Lung (tissue), 12 donors: ENCODE measurements around the gene PARD3B. TPM values are rescaled to one million over a fixed set of nuclear protein-coding genes. Genes with fewer than 3 reads are reported as not detected.

Experiments used
- ATAC-seq: fragments of 200-7000 bp; cut with Tn5 transposase; one replicate; pipeline ENCODE4 v1.9.1; 2020; ENCODE audit warnings: moderate number of reproducible peaks; ENCODE audit not compliant: insufficient read depth, low FRiP score
- DNase-seq, 3 donors: peaks; one replicate each; pipeline ENCODE4 v3.0.0-alpha.2; 2013 to 2017
- H3K27ac ChIP-seq, 2 donors: one replicate each; pipeline ENCODE4 v1.5.1; 2013; ENCODE audit warnings: mild to moderate bottlenecking in 2 of 2, moderate library complexity in 2 of 2, control low read depth in 1 of 2, inconsistent platforms in 1 of 2, low read depth in 1 of 2, low read length in 1 of 2
- H3K27me3 ChIP-seq, 3 donors: one replicate each; pipeline ENCODE4 v1.5.1; 2013; ENCODE audit warnings: low read length in 2 of 3; ENCODE audit not compliant: control insufficient read depth in 3 of 3, insufficient read depth in 3 of 3
- H3K36me3 ChIP-seq, 4 donors: one replicate each; pipeline ENCODE4 v1.5.1; 2013; ENCODE audit warnings: low read length in 4 of 4, mild to moderate bottlenecking in 1 of 4, moderate library complexity in 1 of 4; ENCODE audit not compliant: control insufficient read depth in 4 of 4, insufficient read depth in 4 of 4
- H3K4me1 ChIP-seq, 5 donors: one replicate each; pipeline ENCODE4 v1.5.1; 2013; ENCODE audit warnings: low read length in 5 of 5, mild to moderate bottlenecking in 2 of 5, moderate library complexity in 1 of 5; ENCODE audit not compliant: control insufficient read depth in 5 of 5, insufficient read depth in 5 of 5
- H3K4me3 ChIP-seq: one replicate; pipeline ENCODE4 v1.5.1; 2013; ENCODE audit warnings: mild to moderate bottlenecking, control low read depth, moderate library complexity
- H3K9ac ChIP-seq, 2 donors: one replicate each; pipeline ENCODE4 v1.5.1; 2013; ENCODE audit warnings: low read length in 2 of 2, control low read depth in 1 of 2; ENCODE audit not compliant: insufficient read depth in 1 of 2
- H3K9me3 ChIP-seq, 4 donors: one replicate each; pipeline ENCODE4 v1.5.1; 2013; ENCODE audit warnings: low read length in 3 of 4, mild to moderate bottlenecking in 1 of 4, moderate library complexity in 1 of 4; ENCODE audit not compliant: control insufficient read depth in 4 of 4, insufficient read depth in 3 of 4
- WGBS, 2 donors: extraction: QIAGEN DNeasy Blood & Tissue Kit; methylation state at CpG; one replicate each; pipeline ENCODE4 v1.1.7; 2013; 5-methylcytosine and 5-hydroxymethylcytosine counted together
- polyA plus RNA-seq, 2 donors: library from polyadenylated mRNA; stranded (reverse); fragments of 200-250 nt; gene quantifications; one replicate each; pipeline ENCODE4 v1.2.1, GENCODE V29; 2013
- total RNA-seq, 2 donors: library from RNA; depleted of rRNA in 1 of 2; stranded (reverse); fragments of >200 nt in 1 of 2; gene quantifications; one replicate each; pipeline ENCODE4 v1.2.1, GENCODE V29; 2014 to 2021
- TF ChIP-seq, protein P1 (sequence below): IDR thresholded peaks from 2 replicates; pipeline ENCODE4 v1.5.1; 2012; ENCODE audit warnings: mild to moderate bottlenecking; ENCODE audit errors: control extremely low read depth, extremely low read depth
- donor health status: control.
- donor health status: control.
- donor health status: Bipolar disorder and iron deficiency.
- donor health status: healthy.
- donor health status: DM: yes; HTN: yes; CAD: no.

PARD3B gene
- total and polyA plus RNA-seq, 4 donors, result 2.4 to 38.7 (median 17.1) TPM

DNA sequence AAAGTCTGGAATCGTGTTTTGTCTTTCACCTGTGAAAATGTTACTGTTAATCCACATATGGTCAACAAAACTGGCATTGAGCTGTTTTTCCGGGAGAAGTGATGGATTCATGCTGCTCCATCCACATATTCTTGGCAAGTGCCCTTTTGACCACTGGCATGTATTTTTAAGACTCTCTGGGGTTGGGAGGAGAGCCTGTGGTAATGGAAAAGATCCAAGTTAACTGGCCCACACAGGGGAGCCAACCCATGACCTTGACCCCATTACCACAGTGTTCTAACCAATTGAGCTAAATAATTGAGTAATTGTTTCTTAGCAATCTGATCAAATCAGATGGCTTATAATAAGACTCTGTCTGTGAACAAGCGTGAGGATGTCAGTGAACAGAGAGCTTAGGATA, 840.8 kb downstream of the PARD3B start:
- no peak overlapping the region for H3K4me3 ChIP-seq
- H3K4me1 ChIP-seq, result no peaks in the 10 kb centered on the region
- TF ChIP-seq, protein P1, sequence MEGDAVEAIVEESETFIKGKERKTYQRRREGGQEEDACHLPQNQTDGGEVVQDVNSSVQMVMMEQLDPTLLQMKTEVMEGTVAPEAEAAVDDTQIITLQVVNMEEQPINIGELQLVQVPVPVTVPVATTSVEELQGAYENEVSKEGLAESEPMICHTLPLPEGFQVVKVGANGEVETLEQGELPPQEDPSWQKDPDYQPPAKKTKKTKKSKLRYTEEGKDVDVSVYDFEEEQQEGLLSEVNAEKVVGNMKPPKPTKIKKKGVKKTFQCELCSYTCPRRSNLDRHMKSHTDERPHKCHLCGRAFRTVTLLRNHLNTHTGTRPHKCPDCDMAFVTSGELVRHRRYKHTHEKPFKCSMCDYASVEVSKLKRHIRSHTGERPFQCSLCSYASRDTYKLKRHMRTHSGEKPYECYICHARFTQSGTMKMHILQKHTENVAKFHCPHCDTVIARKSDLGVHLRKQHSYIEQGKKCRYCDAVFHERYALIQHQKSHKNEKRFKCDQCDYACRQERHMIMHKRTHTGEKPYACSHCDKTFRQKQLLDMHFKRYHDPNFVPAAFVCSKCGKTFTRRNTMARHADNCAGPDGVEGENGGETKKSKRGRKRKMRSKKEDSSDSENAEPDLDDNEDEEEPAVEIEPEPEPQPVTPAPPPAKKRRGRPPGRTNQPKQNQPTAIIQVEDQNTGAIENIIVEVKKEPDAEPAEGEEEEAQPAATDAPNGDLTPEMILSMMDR, result no peak
- peaks cover 0 to 4% (median 0%) of the 10 kb centered on the region in 3 donors for H3K27me3 ChIP-seq
- DNase-seq (no peak), ATAC-seq (no peak)
- 89 to 90% methylated on average over 3 of the region's 3 CpGs for WGBS, 2 donors
- H3K9me3 ChIP-seq, result no peaks in the 10 kb centered on the region
- no peak overlapping the region for H3K9ac ChIP-seq
- H3K27ac ChIP-seq, result no peak overlapping the region
- H3K36me3 ChIP-seq, result no peaks in the 10 kb centered on the region

DNA sequence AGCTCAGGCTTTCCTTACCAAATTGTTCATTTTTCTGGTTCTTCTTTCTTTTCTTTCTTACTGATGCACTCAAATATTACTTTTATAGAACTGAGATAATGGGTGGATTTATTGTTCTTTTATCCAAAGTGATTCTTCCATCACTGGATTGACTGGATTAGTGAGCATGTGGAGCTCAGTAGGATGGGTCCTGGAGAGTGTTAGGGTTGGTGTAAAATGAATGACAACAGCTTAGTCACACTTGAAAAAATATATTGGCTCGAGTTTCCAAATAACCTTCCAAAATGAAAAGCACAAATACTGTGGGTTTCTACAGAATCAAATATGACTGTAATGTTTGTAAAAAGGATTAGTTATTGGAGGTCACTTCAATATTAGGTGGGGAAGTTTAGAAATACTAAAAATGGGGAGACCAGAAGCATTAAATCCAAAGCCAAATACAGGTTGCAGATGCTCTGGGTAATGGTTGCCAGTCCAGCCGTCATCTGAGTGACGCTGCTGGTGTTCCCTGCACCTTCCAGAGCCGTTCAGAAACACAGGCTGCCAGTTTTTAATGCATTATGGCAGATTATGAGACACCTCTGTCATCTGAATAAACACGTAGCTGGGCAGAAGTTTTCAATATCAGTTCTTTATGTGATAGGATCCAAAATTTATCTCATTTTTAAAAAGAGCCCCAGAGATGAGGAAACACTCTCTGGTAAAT, 842.2 kb downstream of the PARD3B start:
- Histone ChIP-seq H3K4me1 (no peaks in the 10 kb centered on the region), H3K27me3 (peaks cover 0 to 9% (median 0%) of the 10 kb centered on the region in 3 donors), H3K36me3 (no peaks in the 10 kb centered on the region), H3K9ac (no peak overlapping the region), H3K27ac (no peak overlapping the region), H3K9me3 (no peaks in the 10 kb centered on the region), H3K4me3 (no peak overlapping the region)
- WGBS, 2 donors, result 91% methylated on average over 5 of the region's 5 CpGs
- DNase-seq (no peak), ATAC-seq (no peak)
- TF ChIP-seq, protein P1, result no peak

DNA sequence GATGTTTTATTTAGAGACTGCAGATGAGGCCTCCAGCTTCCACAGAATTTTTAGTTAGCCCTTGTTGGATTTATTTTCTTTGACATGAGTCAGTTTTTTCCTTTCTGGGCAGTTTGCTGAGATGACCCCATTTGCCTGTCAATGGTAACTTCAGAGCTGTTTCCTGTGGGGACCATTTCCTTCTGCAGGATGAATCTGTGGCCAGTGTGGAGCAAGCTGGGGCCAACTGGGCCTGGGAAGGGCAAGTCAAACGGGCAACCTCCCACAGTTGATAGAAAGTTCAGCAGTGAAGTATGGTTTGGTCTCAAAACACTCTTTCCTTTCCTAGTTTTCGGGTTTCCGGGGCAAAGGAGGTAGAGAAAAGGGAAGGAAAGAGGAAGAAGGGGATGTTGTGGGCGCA, 845.6 kb downstream of the PARD3B start:
- Histone ChIP-seq H3K4me1 (no peaks in the 10 kb centered on the region), H3K4me3 (no peak overlapping the region), H3K27ac (no peak overlapping the region), H3K36me3 (no peaks in the 10 kb centered on the region), H3K9ac (no peak overlapping the region), H3K27me3 (peaks cover 0 to 30% (median 2%) of the 10 kb centered on the region in 3 donors), H3K9me3 (no peaks in the 10 kb centered on the region)
- TF ChIP-seq, protein P1, result no peak
- no peak for ATAC-seq
- 84 to 88% methylated on average over 4 of the region's 4 CpGs for WGBS, 2 donors
- DNase-seq, result peak in 2 of 3 donors; percentile 19 to 25
